Bronchial epithelial cell (primary cell): ENCODE data around the gene FAM229A. TPM values are rescaled to one million over a fixed set of nuclear protein-coding genes. Genes with fewer than 3 reads are reported as not detected.

Experiments
- DNase-seq: peaks from one replicate; pipeline ENCODE4 v3.0.0-alpha.2; 2010; ENCODE audit warnings: low read depth
- FAIRE-seq: peaks from 2 replicates; lab custom pipeline; 2011; peaks lifted over from hg19 to GRCh38; lab: Jason Lieb, UNC
- H3K27me3 ChIP-seq: 2 replicates; pipeline ENCODE4 v1.5.1; 2011; ENCODE audit warnings: low read length; ENCODE audit not compliant: control insufficient read depth, insufficient read depth
- H3K36me3 ChIP-seq: 2 replicates; pipeline ENCODE4 v1.5.1; 2011; ENCODE audit warnings: low read length; ENCODE audit not compliant: control insufficient read depth, insufficient read depth
- H3K4me3 ChIP-seq: 2 replicates; pipeline ENCODE4 v1.5.1; 2011; ENCODE audit warnings: mild to moderate bottlenecking, low read depth, low read length, control low read depth
- CTCF ChIP-seq: IDR thresholded peaks from 2 replicates; pipeline ENCODE4 v1.5.1; 2011; ENCODE audit warnings: mild to moderate bottlenecking, moderate library complexity, low read length, control low read depth, inconsistent platforms; ENCODE audit not compliant: insufficient read depth, severe bottlenecking
- total RNA-seq: library from RNA; depleted of rRNA; stranded (reverse); fragments of >200 nt; gene quantifications from 2 replicates; pipeline ENCODE4 v1.2.1, GENCODE V29; 2014

FAM229A gene
- total RNA-seq, 1 donor from 2014 or later, result 0.26 TPM

GRCh38 chr1:32336963-32337675 is 25.2 kb downstream of the FAM229A start:
- FAIRE-seq (no peak), DNase-seq (peak; percentile 35)
- H3K4me3 ChIP-seq, result no peak overlapping the region
- TF ChIP-seq CTCF, result no peak
- no peaks in the 10 kb centered on the region for H3K27me3 ChIP-seq
- H3K36me3 ChIP-seq, result peaks cover 2% of the 10 kb centered on the region

GRCh38 chr1:32336591-32336932 is 25.7 kb downstream of the FAM229A start:
- no peak overlapping the region for H3K4me3 ChIP-seq
- FAIRE-seq (no peak), DNase-seq (no peak)
- peaks cover 2% of the 10 kb centered on the region for H3K36me3 ChIP-seq
- H3K27me3 ChIP-seq, result no peaks in the 10 kb centered on the region
- no peak for TF ChIP-seq CTCF

GRCh38 chr1:32335790-32336590 is 26.3 kb downstream of the FAM229A start, which contains the start of gene MARCKSL1:
TSS of gene MARCKSL1 (minus strand) at chr1:32336233. CDS start at chr1:32336033, 200 bp downstream.
- H3K36me3 ChIP-seq, result peaks cover 2% of the 10 kb centered on the region
- peak within 1 kb of the TSS; percentile 56 for H3K4me3 ChIP-seq
- no peak for FAIRE-seq
- H3K27me3 ChIP-seq, result no peaks in the 10 kb centered on the region
- no peak for TF ChIP-seq CTCF
- peak; percentile 16 for DNase-seq

- Histone ChIP-seq H3K27me3 (no peaks in the 10 kb centered on the region), H3K36me3 (peaks cover 4% of the 10 kb centered on the region), H3K4me3 (peak overlapping the region; percentile 56)
- DNase-seq, result no peak
- FAIRE-seq, result no peak
- no peak for TF ChIP-seq CTCF
These were observed 26.8 kb downstream of the FAM229A start for GRCh38 chr1:32335535-32335789.

GRCh38 chr1:32334864-32335534 is 27.3 kb downstream of the FAM229A start:
- Histone ChIP-seq H3K27me3 (no peaks in the 10 kb centered on the region), H3K36me3 (peaks cover 4% of the 10 kb centered on the region), H3K4me3 (peak overlapping the region; percentile 56)
- TF ChIP-seq CTCF, result peak; percentile 76
- FAIRE-seq (no peak), DNase-seq (no peak)
